Lower leg skin (tissue), 3 donors: Measurements from ENCODE around the gene KLF6.

Experiments
- POLR2A ChIP-seq, 2 donors: fragments of 450-650 bp; IDR thresholded peaks; one replicate each; pipeline ENCODE4 v1.6.1; 2016 to 2017; ENCODE audit warnings: antibody characterized with exemption in 2 of 2, mild to moderate bottlenecking in 1 of 2, moderate library complexity in 1 of 2
- TF ChIP-seq, protein P1 (sequence below), 3 donors: fragments of 450-650 bp; IDR thresholded peaks; one replicate each; pipeline ENCODE4 v1.5.1; 2016; ENCODE audit warnings: antibody characterized with exemption in 3 of 3, mild to moderate bottlenecking in 3 of 3, moderate library complexity in 2 of 3

DNA sequence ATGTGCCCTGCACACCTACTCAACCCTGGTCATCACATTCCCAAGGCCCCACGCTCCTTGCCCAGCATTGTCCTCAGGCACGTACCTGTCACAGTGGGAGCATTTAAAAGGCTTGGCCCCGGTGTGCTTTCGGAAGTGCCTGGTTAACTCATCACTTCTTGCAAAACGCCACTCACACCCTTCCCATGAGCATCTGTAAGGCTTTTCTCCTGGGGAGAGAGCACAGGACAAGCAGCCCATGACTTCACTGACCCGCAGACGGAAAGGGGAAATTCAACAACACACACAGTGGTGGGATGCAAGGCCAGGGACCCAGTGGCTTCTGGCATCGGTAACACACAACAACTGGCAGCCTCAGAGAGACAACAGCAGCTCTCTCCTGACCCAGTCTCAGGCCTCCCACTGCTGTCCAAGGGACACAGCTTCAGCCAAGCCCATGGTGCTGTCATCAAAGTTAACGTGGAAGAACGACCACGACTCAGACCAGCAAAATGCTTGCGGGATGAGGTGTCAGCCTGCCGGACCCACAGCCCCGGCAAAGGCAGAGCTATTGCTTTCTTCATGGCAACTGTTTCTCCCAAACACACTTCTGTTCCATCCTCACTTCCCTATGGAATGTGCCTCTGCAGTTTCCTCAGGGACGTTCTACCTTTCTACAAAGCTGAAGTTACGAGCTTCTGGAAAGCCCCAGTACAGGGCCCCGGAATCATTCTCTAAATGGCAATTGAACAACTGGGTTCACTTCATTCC is 4.8 kb downstream of the KLF6 start:
- TF ChIP-seq, protein P1, sequence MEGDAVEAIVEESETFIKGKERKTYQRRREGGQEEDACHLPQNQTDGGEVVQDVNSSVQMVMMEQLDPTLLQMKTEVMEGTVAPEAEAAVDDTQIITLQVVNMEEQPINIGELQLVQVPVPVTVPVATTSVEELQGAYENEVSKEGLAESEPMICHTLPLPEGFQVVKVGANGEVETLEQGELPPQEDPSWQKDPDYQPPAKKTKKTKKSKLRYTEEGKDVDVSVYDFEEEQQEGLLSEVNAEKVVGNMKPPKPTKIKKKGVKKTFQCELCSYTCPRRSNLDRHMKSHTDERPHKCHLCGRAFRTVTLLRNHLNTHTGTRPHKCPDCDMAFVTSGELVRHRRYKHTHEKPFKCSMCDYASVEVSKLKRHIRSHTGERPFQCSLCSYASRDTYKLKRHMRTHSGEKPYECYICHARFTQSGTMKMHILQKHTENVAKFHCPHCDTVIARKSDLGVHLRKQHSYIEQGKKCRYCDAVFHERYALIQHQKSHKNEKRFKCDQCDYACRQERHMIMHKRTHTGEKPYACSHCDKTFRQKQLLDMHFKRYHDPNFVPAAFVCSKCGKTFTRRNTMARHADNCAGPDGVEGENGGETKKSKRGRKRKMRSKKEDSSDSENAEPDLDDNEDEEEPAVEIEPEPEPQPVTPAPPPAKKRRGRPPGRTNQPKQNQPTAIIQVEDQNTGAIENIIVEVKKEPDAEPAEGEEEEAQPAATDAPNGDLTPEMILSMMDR (IDR thresholded peaks at IDR 0.05): no peak
- no peak for TF ChIP-seq POLR2A (IDR thresholded peaks at IDR 0.05)
